ENCODE measurements around the gene SLC5A11. TPM values are rescaled to one million over a fixed set of nuclear protein-coding genes. Genes with fewer than 3 reads are reported as not detected.

The SLC5A11 gene
- total RNA-seq, 1 experiment from 2014 or later: 0.47 TPM

DNA sequence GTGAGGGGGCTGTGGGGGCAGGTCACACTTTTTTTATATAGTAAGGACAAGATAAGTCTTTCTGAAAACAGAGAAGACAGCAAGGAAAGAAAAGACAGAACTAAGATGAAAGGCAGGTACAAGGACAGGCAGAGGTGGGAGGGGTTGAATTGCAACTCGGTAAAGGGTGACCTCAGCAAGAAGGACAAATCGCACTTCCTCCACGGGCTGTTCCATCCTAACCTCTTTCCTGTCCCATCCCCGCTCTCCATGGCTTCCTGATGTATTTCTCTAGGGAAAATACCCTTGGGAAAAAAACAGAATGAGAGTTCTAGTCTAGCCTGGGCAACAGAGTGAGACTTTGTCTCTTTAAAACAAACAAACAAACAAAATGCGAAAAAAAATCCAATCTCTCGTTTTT lies 112.1 kb downstream of the SLC5A11 start:
- intact Hi-C loops (cut with micrococcal nuclease): no loop called here
- no peaks in the 10 kb centered on the region for H3K9me2 ChIP-seq (ENCODE audit: insufficient read depth)
- no peaks in the 10 kb centered on the region for H3K79me2 ChIP-seq (ENCODE audit: insufficient read depth, low read length)
- H3K4me1 ChIP-seq (ENCODE audit: control insufficient read depth in 1 of 2, insufficient read depth in 2 of 2, low read length in 2 of 2): no peaks in the 10 kb centered on the region
- no peaks in the 10 kb centered on the region for H3K27me3 ChIP-seq (ENCODE audit: insufficient read depth, low read length)
- DNase-seq (ENCODE audit: low read depth, low spot score) (no peak), ATAC-seq (no peak)
- H3K9me3 ChIP-seq (ENCODE audit: control insufficient read depth in 1 of 2, insufficient read depth in 1 of 2, low read depth in 1 of 2, low read length in 2 of 2): no peaks in the 10 kb centered on the region
- RAD21 ChIA-PET (ENCODE audit: low non-redundant PET in 1 of 2, low total read pairs in 2 of 2, uncharacterized antibody in 2 of 2, unreplicated experiment in 2 of 2): no interaction called here
- peaks cover 16 to 29% of the 10 kb centered on the region in 2 experiments for H3K36me3 ChIP-seq (ENCODE audit: control insufficient read depth in 1 of 2, insufficient read depth in 2 of 2, low read length in 2 of 2)
- no TSS peak for BruUV-seq (replicated peaks)
- H3K27ac ChIP-seq (ENCODE audit: low read depth, low read length): no peak overlapping the region
- H3K9ac ChIP-seq (ENCODE audit: low read length): no peak overlapping the region
- TF ChIP-seq, protein P1, sequence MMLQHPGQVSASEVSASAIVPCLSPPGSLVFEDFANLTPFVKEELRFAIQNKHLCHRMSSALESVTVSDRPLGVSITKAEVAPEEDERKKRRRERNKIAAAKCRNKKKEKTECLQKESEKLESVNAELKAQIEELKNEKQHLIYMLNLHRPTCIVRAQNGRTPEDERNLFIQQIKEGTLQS (IDR thresholded peaks at IDR 0.05): no peak
- TF ChIP-seq, protein P2, sequence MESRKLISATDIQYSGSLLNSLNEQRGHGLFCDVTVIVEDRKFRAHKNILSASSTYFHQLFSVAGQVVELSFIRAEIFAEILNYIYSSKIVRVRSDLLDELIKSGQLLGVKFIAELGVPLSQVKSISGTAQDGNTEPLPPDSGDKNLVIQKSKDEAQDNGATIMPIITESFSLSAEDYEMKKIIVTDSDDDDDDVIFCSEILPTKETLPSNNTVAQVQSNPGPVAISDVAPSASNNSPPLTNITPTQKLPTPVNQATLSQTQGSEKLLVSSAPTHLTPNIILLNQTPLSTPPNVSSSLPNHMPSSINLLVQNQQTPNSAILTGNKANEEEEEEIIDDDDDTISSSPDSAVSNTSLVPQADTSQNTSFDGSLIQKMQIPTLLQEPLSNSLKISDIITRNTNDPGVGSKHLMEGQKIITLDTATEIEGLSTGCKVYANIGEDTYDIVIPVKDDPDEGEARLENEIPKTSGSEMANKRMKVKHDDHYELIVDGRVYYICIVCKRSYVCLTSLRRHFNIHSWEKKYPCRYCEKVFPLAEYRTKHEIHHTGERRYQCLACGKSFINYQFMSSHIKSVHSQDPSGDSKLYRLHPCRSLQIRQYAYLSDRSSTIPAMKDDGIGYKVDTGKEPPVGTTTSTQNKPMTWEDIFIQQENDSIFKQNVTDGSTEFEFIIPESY (IDR thresholded peaks at IDR 0.05; ENCODE audit: extremely low read depth, insufficient replicate concordance, low read length): no peak
- TF ChIP-seq CBX3 (IDR thresholded peaks at IDR 0.05; ENCODE audit: low read depth) (no peak), POLR2AphosphoS5 (IDR thresholded peaks at IDR 0.05; ENCODE audit: low read depth, low read length) (no peak), SP1 (IDR thresholded peaks at IDR 0.05; ENCODE audit: low read depth) (no peak), ELF1 (IDR thresholded peaks at IDR 0.05; ENCODE audit: borderline replicate concordance, low read depth) (no peak), YY1 (IDR thresholded peaks at IDR 0.05; ENCODE audit: extremely low read depth, insufficient replicate concordance, low read depth, low read length) (no peak), TCF7L2 (IDR thresholded peaks at IDR 0.05; ENCODE audit: borderline replicate concordance, extremely low read depth, insufficient read depth, insufficient read length) (no peak)
- TF ChIP-seq, protein P3, sequence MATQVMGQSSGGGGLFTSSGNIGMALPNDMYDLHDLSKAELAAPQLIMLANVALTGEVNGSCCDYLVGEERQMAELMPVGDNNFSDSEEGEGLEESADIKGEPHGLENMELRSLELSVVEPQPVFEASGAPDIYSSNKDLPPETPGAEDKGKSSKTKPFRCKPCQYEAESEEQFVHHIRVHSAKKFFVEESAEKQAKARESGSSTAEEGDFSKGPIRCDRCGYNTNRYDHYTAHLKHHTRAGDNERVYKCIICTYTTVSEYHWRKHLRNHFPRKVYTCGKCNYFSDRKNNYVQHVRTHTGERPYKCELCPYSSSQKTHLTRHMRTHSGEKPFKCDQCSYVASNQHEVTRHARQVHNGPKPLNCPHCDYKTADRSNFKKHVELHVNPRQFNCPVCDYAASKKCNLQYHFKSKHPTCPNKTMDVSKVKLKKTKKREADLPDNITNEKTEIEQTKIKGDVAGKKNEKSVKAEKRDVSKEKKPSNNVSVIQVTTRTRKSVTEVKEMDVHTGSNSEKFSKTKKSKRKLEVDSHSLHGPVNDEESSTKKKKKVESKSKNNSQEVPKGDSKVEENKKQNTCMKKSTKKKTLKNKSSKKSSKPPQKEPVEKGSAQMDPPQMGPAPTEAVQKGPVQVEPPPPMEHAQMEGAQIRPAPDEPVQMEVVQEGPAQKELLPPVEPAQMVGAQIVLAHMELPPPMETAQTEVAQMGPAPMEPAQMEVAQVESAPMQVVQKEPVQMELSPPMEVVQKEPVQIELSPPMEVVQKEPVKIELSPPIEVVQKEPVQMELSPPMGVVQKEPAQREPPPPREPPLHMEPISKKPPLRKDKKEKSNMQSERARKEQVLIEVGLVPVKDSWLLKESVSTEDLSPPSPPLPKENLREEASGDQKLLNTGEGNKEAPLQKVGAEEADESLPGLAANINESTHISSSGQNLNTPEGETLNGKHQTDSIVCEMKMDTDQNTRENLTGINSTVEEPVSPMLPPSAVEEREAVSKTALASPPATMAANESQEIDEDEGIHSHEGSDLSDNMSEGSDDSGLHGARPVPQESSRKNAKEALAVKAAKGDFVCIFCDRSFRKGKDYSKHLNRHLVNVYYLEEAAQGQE (IDR thresholded peaks at IDR 0.05; ENCODE audit: low read depth): no peak
- POLR2A ChIA-PET: no interaction called here
- no peak overlapping the region for H2AFZ ChIP-seq (ENCODE audit: low read depth, low read length, poor library complexity, severe bottlenecking)
- no peak overlapping the region for H3K4me2 ChIP-seq (ENCODE audit: low read length)
- CTCF ChIA-PET: no interaction called here
- H3K4me3 ChIP-seq (replicated peaks in 1 of 2; ENCODE audit: low read depth in 1 of 2, low read length in 2 of 2): no peak overlapping the region
- no peaks in the 10 kb centered on the region for H4K20me1 ChIP-seq (ENCODE audit: insufficient read depth)

Other genes starting within 250 kb of the SLC5A11 start
- gene TNRC6A, start 116.3 kb upstream of the SLC5A11 start, total RNA-seq (2021; ENCODE audit: unreplicated experiment): 37.0 TPM
- gene ARHGAP17, start 169.4 kb downstream of the SLC5A11 start, total RNA-seq (2021; ENCODE audit: unreplicated experiment): 45.5 TPM

Measured in HCT116 (cell line).